IMR-90 (cell line): ENCODE data around the gene FGFRL1. TPM values are rescaled to one million over a fixed set of nuclear protein-coding genes. Genes with fewer than 3 reads are reported as not detected.

ENCODE experiments used
- polyA plus RNA-seq, 3 experiments: library from polyadenylated mRNA; depleted of rRNA; stranded (reverse); fragments of >200 nt; gene quantifications; 2 replicates each; pipeline ENCODE4 v1.2.3, GENCODE V29; 2012; ENCODE audit warnings: low replicate concordance in 1 of 3
- total RNA-seq: library from RNA; depleted of rRNA; stranded (reverse); fragments of >200 nt; gene quantifications from 2 replicates; pipeline ENCODE4 v1.2.3, GENCODE V29; 2012; rRNA removed

Gene FGFRL1
- total and polyA plus RNA-seq, 2 of the 4 experiments (the other 2 are of a cell fraction) = 49.3 to 78.8 TPM

Other genes with a start within 250 kb of the FGFRL1 start
- not detected in 2 replicates for gene CPLX1, start 185.5 kb upstream of the FGFRL1 start, total RNA-seq
- 0.05 and 0.06 TPM in 2 replicates for gene CPLX1, start 185.5 kb upstream of the FGFRL1 start, polyA plus RNA-seq (2012; rRNA removed)
- 34.4 and 133 TPM in 2 replicates for gene GAK, start 79.3 kb upstream of the FGFRL1 start, total RNA-seq
- 44.6 and 45.1 TPM in 2 replicates for gene GAK, start 79.3 kb upstream of the FGFRL1 start, polyA plus RNA-seq (2012; rRNA removed)
- 7.7 and 9.2 TPM in 2 replicates for gene TMEM175, start 79.2 kb upstream of the FGFRL1 start, total RNA-seq
- gene TMEM175, start 79.2 kb upstream of the FGFRL1 start, polyA plus RNA-seq (2012; rRNA removed) = 41.9 and 47.4 TPM in 2 replicates
- gene DGKQ, start 38.1 kb upstream of the FGFRL1 start, total RNA-seq = 4.3 and 4.4 TPM in 2 replicates
- 15.6 and 17.4 TPM in 2 replicates for gene DGKQ, start 38.1 kb upstream of the FGFRL1 start, polyA plus RNA-seq (2012; rRNA removed)
- gene IDUA, start 24.6 kb upstream of the FGFRL1 start, total RNA-seq = 0.72 and 1.7 TPM in 2 replicates
- 12.5 and 16.7 TPM in 2 replicates for gene IDUA, start 24.6 kb upstream of the FGFRL1 start, polyA plus RNA-seq (2012; rRNA removed)
- not detected in 2 replicates for gene SLC26A1, start 18.2 kb upstream of the FGFRL1 start, total RNA-seq
- gene SLC26A1, start 18.2 kb upstream of the FGFRL1 start, polyA plus RNA-seq (2012; rRNA removed) = 0.09 and 0.13 TPM in 2 replicates
- under 0.01 TPM in 2 replicates for gene RNF212, start 101.9 kb downstream of the FGFRL1 start, total RNA-seq
- gene RNF212, start 101.9 kb downstream of the FGFRL1 start, polyA plus RNA-seq (2012; rRNA removed) = 0.46 and 0.51 TPM in 2 replicates
- 21.1 and 21.7 TPM in 2 replicates for gene SPON2, start 161.0 kb downstream of the FGFRL1 start, total RNA-seq
- gene SPON2, start 161.0 kb downstream of the FGFRL1 start, polyA plus RNA-seq (2012; rRNA removed) = 177 and 209 TPM in 2 replicates
- gene CTBP1, start 237.5 kb downstream of the FGFRL1 start, total RNA-seq = 147 TPM in 2 replicates
- gene CTBP1, start 237.5 kb downstream of the FGFRL1 start, polyA plus RNA-seq (2012; rRNA removed) = 212 and 237 TPM in 2 replicates